NCI-H1436 (cell line): Measurements from ENCODE around the gene GOLGB1.

Source experiments
- DNase-seq: peaks from one replicate; lab custom pipeline; 2025; lab: John Stamatoyannopoulos, UW

Gene GOLGB1

GRCh38 chr3:121677141-121677540, 72.4 kb downstream of the GOLGB1 start:
- DNase-seq: no peak

- no peak for DNase-seq
Observed at GRCh38 chr3:121670676-121671075, 78.9 kb downstream of the GOLGB1 start.

GRCh38 chr3:121667333-121667732, 82.2 kb downstream of the GOLGB1 start:
- no peak for DNase-seq

GRCh38 chr3:121665488-121665887, 84.1 kb downstream of the GOLGB1 start:
- DNase-seq: no peak

- no peak for DNase-seq
Observed at GRCh38 chr3:121663171-121663847, 86.2 kb downstream of the GOLGB1 start.

GRCh38 chr3:121662742-121663141, 86.8 kb downstream of the GOLGB1 start:
- no peak for DNase-seq

- DNase-seq: no peak
Observed at GRCh38 chr3:121661376-121661775, 88.2 kb downstream of the GOLGB1 start.

- no peak for DNase-seq
Observed at GRCh38 chr3:121660356-121661171, 89.0 kb downstream of the GOLGB1 start, which contains the start of gene HCLS1. Gene HCLS1, minus strand, starts transcription at chr3:121660903. Its CDS starts 2,556 bp downstream, at chr3:121658347.

GRCh38 chr3:121659586-121659985, 90.0 kb downstream of the GOLGB1 start:
- DNase-seq: no peak

- DNase-seq: no peak
Observed at GRCh38 chr3:121658716-121659435, 90.7 kb downstream of the GOLGB1 start.

- no peak for DNase-seq
Observed at GRCh38 chr3:121654493-121655385, 94.8 kb downstream of the GOLGB1 start.

GRCh38 chr3:121651684-121652083, 97.9 kb downstream of the GOLGB1 start:
- no peak for DNase-seq

- DNase-seq: no peak
Observed at GRCh38 chr3:121649645-121650044, 99.9 kb downstream of the GOLGB1 start.

GRCh38 chr3:121648219-121648958, 101.2 kb downstream of the GOLGB1 start:
- no peak for DNase-seq

- no peak for DNase-seq
Observed at GRCh38 chr3:121645054-121645453, 104.5 kb downstream of the GOLGB1 start.

- DNase-seq: no peak
Observed at GRCh38 chr3:121642601-121643314, 106.8 kb downstream of the GOLGB1 start.

- no peak for DNase-seq
Observed at GRCh38 chr3:121641127-121641526, 108.4 kb downstream of the GOLGB1 start.

- DNase-seq: no peak
Observed at GRCh38 chr3:121637922-121638321, 111.6 kb downstream of the GOLGB1 start.

GRCh38 chr3:121630355-121630754, 119.2 kb downstream of the GOLGB1 start:
- DNase-seq: no peak

GRCh38 chr3:121629601-121630000, 119.9 kb downstream of the GOLGB1 start:
- DNase-seq: no peak
